Choroid plexus epithelial cell (primary cell): Measurements from ENCODE around the gene SSUH2.

Experiments used
- DNase-seq: peaks from one replicate; pipeline ENCODE4 v3.0.0-alpha.2; 2010; ENCODE audit warnings: low read depth
- H3K4me3 ChIP-seq: 2 replicates; pipeline ENCODE4 v1.5.1; 2011; ENCODE audit warnings: low read depth, mild to moderate bottlenecking, control low read depth, low read length, moderate library complexity
- CTCF ChIP-seq: conservative IDR thresholded peaks from 2 replicates; pipeline ENCODE4 v1.5.1; 2011; ENCODE audit warnings: low read depth, mild to moderate bottlenecking, control low read depth, inconsistent platforms, low read length, moderate library complexity

The SSUH2 gene

DNA sequence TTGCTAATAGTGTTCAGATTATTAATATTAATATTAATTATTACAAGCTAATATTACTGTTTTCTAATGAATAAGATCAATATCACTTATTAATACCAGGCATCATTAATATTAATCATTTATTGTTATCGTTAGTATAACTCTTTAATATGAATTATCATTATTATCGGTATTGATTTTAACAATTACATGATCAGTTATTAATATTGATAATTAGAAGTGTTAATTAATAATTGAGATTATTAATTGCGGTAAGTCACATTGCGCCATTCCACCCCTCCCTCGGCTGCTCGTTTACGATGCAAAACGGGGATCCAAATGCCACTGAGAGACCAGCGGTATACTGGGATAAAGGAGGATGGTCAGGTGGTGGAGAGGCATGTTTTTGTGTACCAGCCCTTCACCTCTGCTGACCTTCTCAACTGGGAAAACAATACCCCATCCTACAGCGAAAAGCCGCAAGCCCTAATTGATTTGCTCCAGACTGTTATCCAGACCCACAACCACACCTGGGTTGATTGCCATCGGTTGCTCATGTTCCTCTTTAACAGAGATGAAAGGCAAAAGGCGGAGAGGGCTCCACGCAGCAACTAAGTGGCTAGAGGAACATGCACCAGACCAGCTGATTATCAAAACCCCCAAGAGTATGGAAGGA lies 28.6 kb upstream of the SSUH2 start:
- DNase-seq, result no peak
- TF ChIP-seq CTCF, result no peak
- H3K4me3 ChIP-seq, result no peak overlapping the region

GRCh38 chr3:8669019-8669418 lies 24.4 kb upstream of the SSUH2 start:
- DNase-seq, result no peak
- TF ChIP-seq CTCF, result peak; percentile 16
- no peak overlapping the region for H3K4me3 ChIP-seq

DNA sequence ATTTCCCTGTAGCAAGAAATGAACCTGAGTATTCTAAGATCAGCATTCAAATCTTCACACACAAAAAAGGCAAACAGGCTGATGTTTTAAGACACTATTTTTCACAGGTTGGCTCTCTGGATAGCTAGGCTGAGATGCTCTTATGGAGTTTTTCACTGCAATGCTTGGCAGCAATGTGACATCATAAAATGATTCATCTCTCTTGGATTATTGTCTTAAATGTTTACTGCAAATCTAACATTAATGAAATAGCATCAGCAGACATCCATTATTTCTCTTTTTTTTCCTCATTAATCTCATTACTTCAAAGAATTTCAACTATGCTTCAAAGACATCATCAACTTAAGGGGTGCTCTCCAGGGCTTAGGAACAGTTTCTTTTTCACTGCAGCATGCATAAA lies 23.6 kb upstream of the SSUH2 start:
- no peak for TF ChIP-seq CTCF
- DNase-seq, result no peak
- no peak overlapping the region for H3K4me3 ChIP-seq

GRCh38 chr3:8667463-8668091 lies 23.0 kb upstream of the SSUH2 start:
- no peak overlapping the region for H3K4me3 ChIP-seq
- DNase-seq, result no peak
- no peak for TF ChIP-seq CTCF

DNA sequence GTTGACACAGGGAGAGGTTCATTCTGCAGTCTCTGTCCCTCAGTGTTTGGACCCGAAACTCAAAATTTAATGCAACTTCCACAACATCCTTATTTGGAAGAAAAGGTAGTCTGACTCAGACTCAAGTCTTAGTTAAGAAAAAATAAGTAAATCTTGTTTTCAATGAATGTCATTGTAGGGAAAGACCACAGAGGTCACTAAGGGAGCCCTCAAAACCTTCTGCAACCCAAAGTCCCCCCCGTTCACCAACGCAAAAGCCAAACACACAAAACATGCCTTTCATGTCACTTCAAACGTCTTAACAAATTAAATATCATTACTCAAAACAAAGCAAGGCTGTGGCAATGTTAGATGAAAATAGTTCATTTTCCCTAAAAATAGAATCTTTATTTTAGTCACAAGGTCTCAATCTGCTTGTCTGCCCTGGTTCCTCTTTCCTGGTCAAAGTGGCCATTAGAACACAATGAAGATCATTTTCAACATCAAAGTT lies 20.9 kb upstream of the SSUH2 start:
- no peak overlapping the region for H3K4me3 ChIP-seq
- no peak for DNase-seq
- no peak for TF ChIP-seq CTCF

DNA sequence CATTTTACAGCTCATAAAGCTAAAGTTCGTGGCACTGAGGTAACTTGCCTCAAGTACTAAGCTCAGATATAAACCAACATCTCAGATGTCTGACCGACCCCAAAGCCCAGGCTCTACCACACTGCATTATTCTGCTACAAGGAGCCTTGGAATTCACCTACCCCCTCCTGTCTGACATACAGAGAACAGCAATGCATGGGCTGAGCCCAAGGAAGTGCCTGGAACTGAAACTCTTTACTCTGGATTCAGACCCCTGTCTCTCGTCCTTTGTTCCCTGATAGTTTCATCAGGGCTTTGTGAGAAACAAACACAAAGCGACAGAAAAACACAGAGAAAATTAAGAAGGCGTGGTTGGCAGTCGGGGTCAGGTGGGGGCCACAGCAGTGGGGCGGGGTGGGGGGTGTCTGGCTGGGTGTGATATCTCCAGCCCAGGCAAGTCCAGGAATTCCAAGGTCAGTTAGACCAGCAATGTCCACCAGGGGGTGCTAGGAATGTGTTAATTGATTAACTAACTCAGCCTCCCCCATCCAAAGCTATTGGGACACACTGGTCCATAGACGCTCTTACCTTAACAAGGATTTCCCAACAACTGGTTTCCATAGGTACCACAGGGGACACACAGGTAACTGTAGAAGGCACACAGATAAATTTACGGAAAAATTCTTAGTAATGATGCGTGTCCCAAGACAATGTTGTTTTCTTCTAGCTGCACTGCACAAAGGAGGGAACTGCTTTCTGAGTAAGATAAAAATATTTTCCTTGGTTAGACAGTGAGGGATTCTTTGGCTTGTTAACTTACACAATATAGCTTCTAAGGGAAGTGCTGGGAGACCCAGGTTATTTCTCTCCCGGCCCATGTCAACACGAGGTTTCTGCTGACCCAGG lies 18.8 kb upstream of the SSUH2 start:
- DNase-seq, result peak; percentile 84
- TF ChIP-seq CTCF, result peak; percentile 77
- no peak overlapping the region for H3K4me3 ChIP-seq
